ENCODE data around the gene ADCY3. TPM values are rescaled to one million over a fixed set of nuclear protein-coding genes. Genes with fewer than 3 reads are reported as not detected.

ADCY3 gene
- total RNA-seq, 1 donor, result 42.0 TPM

GRCh38 chr2:24917086-24917485 lies 3.0 kb downstream of the ADCY3 start:
- no peak overlapping the region for H3K4me3 ChIP-seq (ENCODE audit: low read depth, low read length)
- DNase-seq (ENCODE audit: low read depth), result no peak
- TF ChIP-seq CTCF (IDR thresholded peaks at IDR 0.05; ENCODE audit: insufficient read depth, low read length), result no peak

DNA sequence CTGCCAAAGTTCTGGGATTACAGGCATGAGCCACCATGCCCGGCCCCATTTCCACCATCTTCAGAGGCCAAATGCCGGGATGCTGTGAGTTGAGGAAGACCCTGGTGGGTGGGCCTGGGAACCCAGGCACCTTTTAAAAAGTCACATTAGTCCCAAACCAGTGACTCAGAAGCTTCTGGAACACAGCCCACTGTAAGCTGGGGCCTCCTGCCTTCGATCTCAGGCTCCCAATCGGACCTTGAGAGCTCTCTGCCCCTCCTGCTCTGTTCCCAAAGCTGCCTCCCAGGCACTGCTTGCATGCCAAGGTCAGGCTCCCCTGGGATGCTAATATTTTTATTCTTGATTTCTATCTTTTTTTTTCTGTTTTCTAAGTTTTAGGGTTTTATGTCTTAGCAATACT lies 4.2 kb downstream of the ADCY3 start:
- no peak for TF ChIP-seq CTCF (IDR thresholded peaks at IDR 0.05; ENCODE audit: insufficient read depth, low read length)
- peak; percentile 47 for DNase-seq (ENCODE audit: low read depth)

DNA sequence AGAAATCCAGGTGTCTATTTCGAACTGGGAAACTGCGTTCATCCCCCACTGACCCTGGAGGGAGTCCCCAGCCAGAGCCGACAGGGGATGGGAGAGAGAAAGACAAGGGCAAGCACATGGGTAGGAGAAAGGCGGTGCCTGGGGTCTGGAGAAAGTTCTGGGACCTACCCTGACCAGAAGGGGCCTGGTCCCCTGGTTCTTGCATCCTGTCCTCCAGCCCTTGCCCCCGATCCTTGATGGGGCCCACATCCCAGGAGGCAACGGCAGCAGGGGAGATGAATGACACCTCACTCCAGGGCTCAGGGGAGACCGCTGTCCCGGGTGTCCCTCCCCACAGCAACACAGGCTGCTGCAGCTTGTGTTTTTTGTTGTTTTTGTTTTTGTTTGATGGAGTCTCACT lies 4.9 kb downstream of the ADCY3 start:
- no peak for DNase-seq (ENCODE audit: low read depth)
- no peak for TF ChIP-seq CTCF (IDR thresholded peaks at IDR 0.05; ENCODE audit: insufficient read depth, low read length)
- no peak overlapping the region for H3K4me3 ChIP-seq (ENCODE audit: low read depth, low read length)

More for the DNA sequence above, 4.2 kb downstream of the ADCY3 start:
- no peak overlapping the region for H3K4me3 ChIP-seq (ENCODE audit: low read depth, low read length)

- TF ChIP-seq CTCF (IDR thresholded peaks at IDR 0.05; ENCODE audit: insufficient read depth, low read length), result no peak
- DNase-seq (ENCODE audit: low read depth), result no peak
Measured at GRCh38 chr2:24914713-24915112, 5.3 kb downstream of the ADCY3 start.

GRCh38 chr2:24913911-24914310 lies 6.1 kb downstream of the ADCY3 start:
- no peak overlapping the region for H3K4me3 ChIP-seq (ENCODE audit: low read depth, low read length)
- TF ChIP-seq CTCF (IDR thresholded peaks at IDR 0.05; ENCODE audit: insufficient read depth, low read length), result no peak
- DNase-seq (ENCODE audit: low read depth), result no peak

More at GRCh38 chr2:24914713-24915112, 5.3 kb downstream of the ADCY3 start:
- H3K4me3 ChIP-seq (ENCODE audit: low read depth, low read length), result no peak overlapping the region

DNA sequence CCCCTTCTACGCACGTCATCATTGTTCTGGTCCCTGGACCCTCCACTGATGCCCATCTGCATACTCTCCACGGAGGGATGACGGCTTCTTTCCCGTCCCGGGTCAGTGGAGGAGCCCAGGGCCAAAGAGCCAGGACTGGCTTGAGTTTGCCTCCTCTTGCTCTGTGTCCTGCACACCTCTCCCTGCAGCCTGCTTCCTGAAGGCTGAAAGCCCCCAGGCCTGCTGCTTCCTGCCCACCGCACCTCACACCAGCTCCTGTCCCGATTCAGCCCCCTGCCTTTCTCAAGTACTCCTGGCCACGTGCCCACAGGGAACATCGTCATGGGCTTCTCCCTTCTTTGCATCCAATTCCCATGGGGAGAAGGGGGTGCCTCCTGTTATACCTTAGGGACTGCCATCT lies 7.1 kb downstream of the ADCY3 start:
- DNase-seq (ENCODE audit: low read depth), result no peak
- H3K4me3 ChIP-seq (ENCODE audit: low read depth, low read length), result no peak overlapping the region
- TF ChIP-seq CTCF (IDR thresholded peaks at IDR 0.05; ENCODE audit: insufficient read depth, low read length), result no peak

GRCh38 chr2:24912523-24912922 lies 7.5 kb downstream of the ADCY3 start:
- no peak overlapping the region for H3K4me3 ChIP-seq (ENCODE audit: low read depth, low read length)
- DNase-seq (ENCODE audit: low read depth), result no peak
- no peak for TF ChIP-seq CTCF (IDR thresholded peaks at IDR 0.05; ENCODE audit: insufficient read depth, low read length)
